Heart left ventricle (tissue), 13 donors: ENCODE results near the gene IWS1.

ENCODE experiments used
- CTCF ChIP-seq, 12 donors: fragments of 200-600 bp; sonication (generic) in 4 of 12; IDR thresholded peaks; one replicate each; pipeline versions ENCODE4 v1.5.0 to v1.8.0; 2018 to 2022; ENCODE audit warnings: antibody characterized with exemption in 12 of 12, mild to moderate bottlenecking in 5 of 12
- POLR2A ChIP-seq, 2 donors: fragments of 450-650 bp; IDR thresholded peaks; one replicate each; pipeline ENCODE4 v1.6.1; 2017; ENCODE audit warnings: antibody characterized with exemption in 2 of 2, mild to moderate bottlenecking in 2 of 2, moderate library complexity in 2 of 2
- donor health status: ischemic (EF 13 %, LVEDD 7.1; RV severe dilation, severe dysfunction).
- donor health status: DM: no; HTN: yes; CAD: no.
- donor health status: DM: no; HTN: no; CAD: no.
- donor health status: ischemic (EF 25% LVEDD 6.9; RV normal size, moderate dysfunction).
- donor health status: ischemic (EF 25% LVEDD 5.7; RV mildly dilated, moderate dysfunction).
- donor health status: ischemic (EF 35%, LVEDD 5.7; RV mildly dilated, moderate dysfunction).
- donor health status: nonischemic (EF 11% LVEDD 7.7; RV severe dilation, severe dysfunction).
- donor health status: DM: yes; HTN: yes; CAD: no.
- donor health status: PGD.
- donor health status: ischemic (EF 29% LVEDD 5.4; RV normal size, mild dysfunction).
- donor health status: nonischemic (EF 23%, LVEDD 6.1; RV moderate dilation, normal function).

GRCh38 chr2:127542231-127542630, 15.9 kb upstream of the IWS1 start:
- no peak for TF ChIP-seq CTCF (IDR thresholded peaks at IDR 0.05)
- no peak for TF ChIP-seq POLR2A (IDR thresholded peaks at IDR 0.05)
